Tibial nerve (tissue), 4 donors: ENCODE measurements around the gene NEB. TPM values are rescaled to one million over a fixed set of nuclear protein-coding genes. Genes with fewer than 3 reads are reported as not detected.

Experiments
- DNase-seq, 2 donors: peaks; one replicate each; pipeline ENCODE4 v3.0.0-alpha.2; 2019; ENCODE audit warnings: low spot score in 2 of 2
- H3K27ac ChIP-seq, 4 donors: fragments of 200-600 bp; sonication (generic) in 3 of 4; one replicate each; pipeline ENCODE4 v1.5.1; 2017 to 2019; ENCODE audit warnings: mild to moderate bottlenecking in 1 of 4
- H3K27me3 ChIP-seq, 2 donors: fragments of 200-600 bp; sonication (generic) in 1 of 2; one replicate each; pipeline versions ENCODE4 v1.5.1 to v1.6.0; 2017 to 2019
- H3K36me3 ChIP-seq, 3 donors: fragments of 200-600 bp; sonication (generic); one replicate each; pipeline ENCODE4 v1.5.1; 2018 to 2019
- H3K4me1 ChIP-seq, 4 donors: fragments of 200-600 bp; sonication (generic) in 3 of 4; one replicate each; pipeline ENCODE4 v1.5.1; 2017 to 2019
- H3K4me3 ChIP-seq, 4 donors: fragments of 200-600 bp; sonication (generic) in 3 of 4; one replicate each; pipeline ENCODE4 v1.5.1; 2017 to 2019; ENCODE audit warnings: mild to moderate bottlenecking in 1 of 4, moderate library complexity in 1 of 4
- H3K9me3 ChIP-seq, 4 donors: fragments of 200-600 bp; sonication (generic) in 3 of 4; one replicate each; pipeline ENCODE4 v1.5.1; 2017 to 2019
- EP300 ChIP-seq, 2 donors: sonication (generic); formaldehyde crosslinking; IDR thresholded peaks; one replicate each; pipeline ENCODE4 v1.6.1; 2017; ENCODE audit warnings: antibody characterized with exemption in 2 of 2, mild to moderate bottlenecking in 1 of 2
- POLR2A ChIP-seq, 2 donors: fragments of 450-650 bp; IDR thresholded peaks; one replicate each; pipeline ENCODE4 v1.6.1; 2017; ENCODE audit warnings: antibody characterized with exemption in 2 of 2, mild to moderate bottlenecking in 2 of 2, moderate library complexity in 2 of 2
- WGBS, 2 donors: methylation state at CpG; one replicate each; pipeline ENCODE4 v1.1.5; 2018; 5-methylcytosine and 5-hydroxymethylcytosine counted together
- total RNA-seq, 4 donors: library from RNA; depleted of rRNA; stranded (reverse); fragments of >200 nt; gene quantifications; one replicate each; pipeline ENCODE4 v1.1.0, GENCODE V29; 2016
- TF ChIP-seq, protein P1 (sequence below), 5 experiments: fragments of 200-600 bp in 3 of 5; fragments of 450-650 bp in 2 of 5; sonication (generic) in 3 of 5; IDR thresholded peaks; one replicate each; pipeline ENCODE4 v1.5.1; 2016 to 2019; ENCODE audit warnings: antibody characterized with exemption in 5 of 5, mild to moderate bottlenecking in 3 of 5, moderate library complexity in 2 of 5

The NEB gene
- total RNA-seq, 4 donors from 2014 or later = 1.2 to 2.2 (median 1.5) TPM

DNA sequence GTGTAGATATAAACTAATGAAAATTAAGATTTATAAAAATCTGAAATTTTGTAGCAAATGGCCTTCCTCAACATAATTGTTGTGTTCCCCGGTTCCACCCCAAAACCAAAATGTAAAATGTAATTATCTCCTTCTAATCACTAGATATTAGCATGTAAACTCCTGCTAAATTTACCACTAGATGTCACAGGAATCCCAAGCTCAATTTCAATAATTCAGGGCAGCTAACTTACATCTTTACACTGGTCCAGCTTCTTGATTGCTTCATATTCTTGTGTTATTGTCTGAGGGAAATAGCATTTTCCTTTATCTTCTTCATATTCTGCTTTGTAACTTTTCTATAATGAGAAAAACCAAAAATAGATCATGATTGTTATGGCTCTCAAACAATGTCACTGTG is 42.6 kb downstream of the NEB start:
- no peak for DNase-seq
- Histone ChIP-seq H3K36me3 (no peaks in the 10 kb centered on the region), H3K9me3 (no peaks in the 10 kb centered on the region), H3K27ac (no peak overlapping the region), H3K27me3 (no peaks in the 10 kb centered on the region), H3K4me3 (no peak overlapping the region), H3K4me1 (no peaks in the 10 kb centered on the region)
- TF ChIP-seq, protein P1, sequence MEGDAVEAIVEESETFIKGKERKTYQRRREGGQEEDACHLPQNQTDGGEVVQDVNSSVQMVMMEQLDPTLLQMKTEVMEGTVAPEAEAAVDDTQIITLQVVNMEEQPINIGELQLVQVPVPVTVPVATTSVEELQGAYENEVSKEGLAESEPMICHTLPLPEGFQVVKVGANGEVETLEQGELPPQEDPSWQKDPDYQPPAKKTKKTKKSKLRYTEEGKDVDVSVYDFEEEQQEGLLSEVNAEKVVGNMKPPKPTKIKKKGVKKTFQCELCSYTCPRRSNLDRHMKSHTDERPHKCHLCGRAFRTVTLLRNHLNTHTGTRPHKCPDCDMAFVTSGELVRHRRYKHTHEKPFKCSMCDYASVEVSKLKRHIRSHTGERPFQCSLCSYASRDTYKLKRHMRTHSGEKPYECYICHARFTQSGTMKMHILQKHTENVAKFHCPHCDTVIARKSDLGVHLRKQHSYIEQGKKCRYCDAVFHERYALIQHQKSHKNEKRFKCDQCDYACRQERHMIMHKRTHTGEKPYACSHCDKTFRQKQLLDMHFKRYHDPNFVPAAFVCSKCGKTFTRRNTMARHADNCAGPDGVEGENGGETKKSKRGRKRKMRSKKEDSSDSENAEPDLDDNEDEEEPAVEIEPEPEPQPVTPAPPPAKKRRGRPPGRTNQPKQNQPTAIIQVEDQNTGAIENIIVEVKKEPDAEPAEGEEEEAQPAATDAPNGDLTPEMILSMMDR (IDR thresholded peaks at IDR 0.05) = peak in 1 of 5 experiments; percentile 17
- TF ChIP-seq POLR2A (IDR thresholded peaks at IDR 0.05) (no peak), EP300 (IDR thresholded peaks at IDR 0.05) (no peak)
- whole genome bisulfite sequencing, 2 donors = 71 to 93% methylated on average over 1 of the region's 1 CpG

DNA sequence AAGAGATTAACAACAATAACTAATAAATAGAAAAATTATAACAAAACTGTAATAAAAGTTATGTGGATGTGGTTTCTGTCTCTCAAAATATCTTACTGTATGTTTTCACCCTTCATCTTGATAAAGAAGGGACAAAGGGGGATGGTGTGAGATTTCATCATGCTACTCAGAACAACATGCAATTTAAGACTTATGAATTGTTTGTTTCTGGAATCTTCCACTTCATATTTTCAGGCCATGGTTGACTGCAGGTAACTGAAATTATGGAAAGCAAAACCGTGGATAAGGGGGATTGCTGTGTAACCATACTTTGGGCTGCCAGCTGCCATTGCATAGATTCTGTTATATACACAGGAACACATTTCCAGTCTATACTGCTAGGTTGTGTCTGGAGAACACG is 45.6 kb downstream of the NEB start:
- WGBS, 2 donors = 84 to 87% methylated on average over 2 of the region's 2 CpGs

DNA sequence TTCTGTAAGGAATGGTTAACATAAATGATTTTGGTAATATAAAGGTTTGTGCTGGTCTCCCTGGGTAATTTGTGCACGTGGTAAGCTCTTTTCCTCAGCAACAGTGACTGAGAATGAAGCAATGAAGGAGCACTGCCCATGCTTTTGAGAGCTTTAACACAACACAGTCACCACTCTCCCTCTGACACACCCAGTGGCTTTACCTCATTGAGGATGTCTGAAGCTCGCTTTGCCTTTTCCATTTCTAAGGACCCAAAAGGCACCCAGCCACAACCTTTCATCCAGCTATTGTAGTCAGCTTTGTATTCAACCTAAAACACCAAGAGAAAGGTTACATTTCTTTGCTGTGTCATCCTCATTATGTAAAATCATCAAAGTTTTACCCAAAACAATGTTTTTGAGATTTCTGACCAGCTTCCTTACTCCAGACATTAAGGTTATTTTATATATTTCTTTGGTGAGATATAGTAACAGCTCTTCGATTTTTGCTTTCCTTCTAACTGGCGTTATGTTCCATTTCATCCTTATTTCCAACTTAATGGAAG is 51.7 kb downstream of the NEB start:
- Histone ChIP-seq H3K36me3 (no peaks in the 10 kb centered on the region), H3K27me3 (no peaks in the 10 kb centered on the region), H3K4me3 (no peak overlapping the region), H3K4me1 (no peaks in the 10 kb centered on the region), H3K9me3 (no peaks in the 10 kb centered on the region), H3K27ac (no peak overlapping the region)
- no peak for DNase-seq
- WGBS, 2 donors = 59 to 70% methylated on average over 4 of the region's 4 CpGs
- TF ChIP-seq, protein P1 (IDR thresholded peaks at IDR 0.05) = no peak
- no peak for TF ChIP-seq EP300 (IDR thresholded peaks at IDR 0.05)
- TF ChIP-seq POLR2A (IDR thresholded peaks at IDR 0.05) = no peak

More for the DNA sequence above, 45.6 kb downstream of the NEB start:
- Histone ChIP-seq H3K4me1 (no peaks in the 10 kb centered on the region), H3K9me3 (no peaks in the 10 kb centered on the region), H3K36me3 (no peaks in the 10 kb centered on the region), H3K27me3 (no peaks in the 10 kb centered on the region), H3K27ac (no peak overlapping the region), H3K4me3 (no peak overlapping the region)
- DNase-seq = no peak
- TF ChIP-seq POLR2A (IDR thresholded peaks at IDR 0.05) (no peak), EP300 (IDR thresholded peaks at IDR 0.05) (no peak)
- TF ChIP-seq, protein P1 (IDR thresholded peaks at IDR 0.05) = no peak

DNA sequence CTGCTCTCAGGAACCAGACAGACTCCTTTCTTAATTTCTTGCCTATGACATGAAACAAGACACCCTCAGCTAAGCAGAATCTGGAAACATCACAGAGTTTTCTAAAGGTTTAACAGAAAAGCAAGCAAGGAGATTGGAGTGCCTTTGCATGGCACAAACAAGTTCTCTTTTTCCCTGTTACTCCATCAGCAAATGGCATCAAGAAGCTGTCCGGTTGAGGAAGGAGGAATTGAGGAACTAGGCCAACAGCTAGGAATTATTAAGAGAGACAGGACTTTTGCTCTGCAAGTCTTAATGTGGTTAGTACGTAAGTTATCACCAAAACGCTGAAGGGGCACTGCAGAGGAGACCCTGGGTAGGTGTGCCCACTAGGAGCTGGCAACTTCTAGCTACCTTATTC is 53.2 kb downstream of the NEB start:
- WGBS, 2 donors = 80 to 85% methylated on average over 3 of the region's 3 CpGs
- DNase-seq = no peak
- Histone ChIP-seq H3K4me1 (no peaks in the 10 kb centered on the region), H3K36me3 (no peaks in the 10 kb centered on the region), H3K4me3 (no peak overlapping the region), H3K9me3 (no peaks in the 10 kb centered on the region), H3K27ac (no peak overlapping the region), H3K27me3 (no peaks in the 10 kb centered on the region)
- no peak for TF ChIP-seq POLR2A (IDR thresholded peaks at IDR 0.05)
- TF ChIP-seq, protein P1 (IDR thresholded peaks at IDR 0.05) = no peak
- no peak for TF ChIP-seq EP300 (IDR thresholded peaks at IDR 0.05)

DNA sequence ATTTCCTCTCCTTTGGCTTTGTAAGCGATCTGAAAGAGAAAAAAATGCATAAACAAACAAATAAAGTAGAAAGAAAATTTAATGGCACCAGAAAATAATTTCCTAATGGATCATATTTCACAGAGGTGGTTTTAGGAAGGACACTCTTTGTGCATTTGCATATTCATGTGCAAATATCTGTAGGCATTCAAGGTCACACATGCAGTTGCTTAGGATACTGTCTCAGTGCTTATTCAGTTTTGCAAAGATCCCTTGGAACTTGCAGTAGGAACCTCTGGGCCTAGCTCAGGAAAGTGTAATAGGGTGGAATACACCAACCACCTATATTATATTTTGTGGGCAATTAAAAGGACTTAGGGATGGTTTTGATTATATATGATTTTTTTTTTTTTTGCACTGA is 54.3 kb downstream of the NEB start:
- DNase-seq = no peak
- Histone ChIP-seq H3K9me3 (no peaks in the 10 kb centered on the region), H3K36me3 (no peaks in the 10 kb centered on the region), H3K27ac (no peak overlapping the region), H3K27me3 (no peaks in the 10 kb centered on the region), H3K4me1 (no peaks in the 10 kb centered on the region), H3K4me3 (no peak overlapping the region)
- TF ChIP-seq, protein P1 (IDR thresholded peaks at IDR 0.05) = no peak
- TF ChIP-seq EP300 (IDR thresholded peaks at IDR 0.05) (no peak), POLR2A (IDR thresholded peaks at IDR 0.05) (no peak)
- WGBS, 2 donors = 79 to 91% methylated on average over 1 of the region's 1 CpG
